Gastrocnemius medialis (tissue), 4 donors: ENCODE data around the gene TARP.

ENCODE experiments used
- CTCF ChIP-seq, 5 experiments: fragments of 450-650 bp in 3 of 5; fragments of 200-600 bp in 2 of 5; sonication (generic) in 2 of 5; IDR thresholded peaks in 4 of 5; conservative IDR thresholded peaks in 1 of 5; 1 replicate in 4 of 5; 2 replicates in 1 of 5; pipeline ENCODE4 v1.5.1; 2016 to 2019; ENCODE audit warnings: antibody characterized with exemption in 5 of 5, mild to moderate bottlenecking in 3 of 5, moderate library complexity in 3 of 5
- POLR2A ChIP-seq, 2 donors: fragments of 450-650 bp; IDR thresholded peaks; one replicate each; pipeline ENCODE4 v1.6.1; 2017; ENCODE audit warnings: antibody characterized with exemption in 2 of 2, mild to moderate bottlenecking in 2 of 2, moderate library complexity in 2 of 2

GRCh38 chr7:38321515-38321944, 48.1 kb upstream of the TARP start:
- no peak for TF ChIP-seq POLR2A (IDR thresholded peaks at IDR 0.05)
- TF ChIP-seq CTCF (IDR thresholded peaks at IDR 0.05 in 4 of 5, conservative IDR thresholded peaks at IDR 0.05 in 1 of 5), result no peak
